Caco-2 (cell line): ENCODE measurements around the gene DNAH2. TPM values are rescaled to one million over a fixed set of nuclear protein-coding genes. Genes with fewer than 3 reads are reported as not detected.
A peak's percentile ranks its signal among the peaks of the same experiment; 100 is the strongest.

Experiments
- BruUV-seq: library from RNA; stranded (reverse); fragments of 400-500 nt; replicated peaks from 2 replicates; lab custom pipeline; 2021; lab: Mats Ljungman, UMichigan
- CTCF ChIA-PET: fragments of 300-600 bp; sonication (Branson Sonifier 250); formaldehyde crosslinking; loops from one replicate; lab custom pipeline; 2022; ENCODE audit warnings: antibody characterized with exemption; lab: Charles Lee
- POLR2A ChIA-PET: fragments of 300-600 bp; sonication (Branson Sonifier 250); formaldehyde crosslinking; loops from one replicate; lab custom pipeline; 2022; ENCODE audit warnings: antibody characterized with exemption; lab: Charles Lee
- DNase-seq, 2 experiments: peaks; one replicate each; pipeline versions ENCODE4 v3.0.0 to v3.0.0-alpha.2; 2020 to 2022
- H3K27me3 ChIP-seq: replicated peaks from 2 replicates; pipeline ENCODE4 v1.6.0; 2011; ENCODE audit warnings: low read length; ENCODE audit not compliant: control insufficient read depth, insufficient read depth
- H3K36me3 ChIP-seq: 2 replicates; pipeline ENCODE4 v1.5.1; 2011; ENCODE audit warnings: low read length; ENCODE audit not compliant: control insufficient read depth, insufficient read depth
- H3K4me1 ChIP-seq: fragments of 250-450 bp; sonication (Bioruptor Pico); 2 replicates; pipeline ENCODE4 v1.5.1; 2020; ENCODE audit warnings: mild to moderate bottlenecking
- H3K4me3 ChIP-seq: 2 replicates; pipeline ENCODE4 v1.5.1; 2011; ENCODE audit warnings: low read depth, mild to moderate bottlenecking, control low read depth, low read length
- H3K9me3 ChIP-seq: fragments of 250-450 bp; sonication (Bioruptor Pico); 2 replicates; pipeline ENCODE4 v1.5.1; 2020; ENCODE audit warnings: mild to moderate bottlenecking, moderate library complexity
- H3K27ac Mint-ChIP-seq: one replicate; pipeline ENCODE4 v1.8.0; 2022; ENCODE audit warnings: mixed read lengths; ENCODE audit not compliant: unreplicated experiment
- H3K27me3 Mint-ChIP-seq: one replicate; pipeline ENCODE4 v1.8.0; 2022; ENCODE audit warnings: mixed read lengths; ENCODE audit not compliant: insufficient read depth, unreplicated experiment
- H3K36me3 Mint-ChIP-seq: one replicate; pipeline ENCODE4 v1.8.0; 2022; ENCODE audit warnings: mild to moderate bottlenecking, mixed read lengths; ENCODE audit not compliant: insufficient read depth, unreplicated experiment
- H3K4me1 Mint-ChIP-seq: one replicate; pipeline ENCODE4 v1.8.0; 2022; ENCODE audit warnings: low read depth, mixed read lengths; ENCODE audit not compliant: unreplicated experiment
- H3K4me3 Mint-ChIP-seq: one replicate; pipeline ENCODE4 v1.8.0; 2022; ENCODE audit warnings: mild to moderate bottlenecking, moderate library complexity, mixed read lengths; ENCODE audit not compliant: unreplicated experiment
- H3K9me3 Mint-ChIP-seq: one replicate; pipeline ENCODE4 v1.8.0; 2022; ENCODE audit warnings: mixed read lengths; ENCODE audit not compliant: unreplicated experiment
- CTCF ChIP-seq, 2 experiments: fragments of 200-600 bp in 1 of 2; IDR thresholded peaks; 1 replicate in 1 of 2; 2 replicates in 1 of 2; pipeline versions ENCODE4 v1.5.1 to v1.8.0; 2011 to 2022; ENCODE audit warnings: antibody characterized with exemption in 1 of 2, control low read depth in 1 of 2, inconsistent platforms in 1 of 2, low read depth in 1 of 2, low read length in 1 of 2, mild to moderate bottlenecking in 1 of 2, moderate library complexity in 1 of 2; ENCODE audit not compliant: insufficient read depth in 1 of 2, severe bottlenecking in 1 of 2, unreplicated experiment in 1 of 2
- intact Hi-C: fragments of 100-400 bp; cut with micrococcal nuclease; formaldehyde crosslinking; loops from one replicate; pipeline ENCODE4 v1.10.0; 2022; ENCODE audit not compliant: unreplicated experiment
- total RNA-seq: library from RNA; stranded (reverse); gene quantifications from 2 replicates; pipeline ENCODE4 v1.2.3, GENCODE V29; 2022

Gene DNAH2
- total RNA-seq, 1 experiment from 2014 or later, result 1.9 TPM

- Histone ChIP-seq H3K36me3 (no peaks in the 10 kb centered on the region), H3K4me1 (peaks cover 30% of the 10 kb centered on the region), H3K27me3 (no peaks in the 10 kb centered on the region), H3K9me3 (no peaks in the 10 kb centered on the region), H3K4me3 (no peak overlapping the region; the same call in 1 of the 2 replicates)
- DNase-seq, result peak; percentile 70 to 77
- H3K27me3 Mint-ChIP-seq, result no peaks in the 10 kb centered on the region
- intact Hi-C loops, result loop anchor here (5.0 kb wide), 1 partner anchor 222 kb away; no protein-coding TSS in a partner anchor
- no peaks in the 10 kb centered on the region for H3K9me3 Mint-ChIP-seq
- TF ChIP-seq CTCF (IDR thresholded peaks at IDR 0.05; ENCODE audit: insufficient read depth in 1 of 2, low read depth in 1 of 2, low read length in 1 of 2, severe bottlenecking in 1 of 2, unreplicated experiment in 1 of 2), result no peak
- peaks cover 61% of the 10 kb centered on the region for H3K36me3 Mint-ChIP-seq
- POLR2A ChIA-PET, result interaction anchor here (0.6 kb wide), 1 partner anchor 92 kb away, joined by 3 read pairs; the partner anchor contains the start of gene TRAPPC1
- H3K4me1 Mint-ChIP-seq, result peaks cover 24% of the 10 kb centered on the region
- H3K27ac Mint-ChIP-seq, result peak overlapping the region; percentile 98
- no TSS peak for BruUV-seq
- peak overlapping the region; percentile 98 for H3K4me3 Mint-ChIP-seq
- CTCF ChIA-PET, result interaction anchor here (1.6 kb wide), 1 partner anchor 18 kb away, joined by 5 read pairs; the partner anchor contains the start of gene NAA38
These were observed 121.8 kb downstream of the DNAH2 start for GRCh38 chr17:7839190-7839875.

GRCh38 chr17:7839876-7840261 is 122.3 kb downstream of the DNAH2 start:
- Histone ChIP-seq H3K36me3 (no peaks in the 10 kb centered on the region), H3K27me3 (no peaks in the 10 kb centered on the region), H3K4me3 (no peak overlapping the region), H3K4me1 (peaks cover 30% of the 10 kb centered on the region), H3K9me3 (no peaks in the 10 kb centered on the region)
- Mint-ChIP-seq H3K4me3 (peak overlapping the region; percentile 82), H3K27me3 (no peaks in the 10 kb centered on the region), H3K9me3 (no peaks in the 10 kb centered on the region), H3K27ac (peak overlapping the region; percentile 98), H3K36me3 (peaks cover 65% of the 10 kb centered on the region), H3K4me1 (peaks cover 24% of the 10 kb centered on the region)
- intact Hi-C loops, result loop anchor here (5.0 kb wide), 1 partner anchor 223 kb away; no protein-coding TSS in a partner anchor
- CTCF ChIA-PET, result interaction anchor here (1.6 kb wide), 1 partner anchor 17 kb away, joined by 5 read pairs; the partner anchor contains the start of gene NAA38
- no peak for TF ChIP-seq CTCF (IDR thresholded peaks at IDR 0.05; ENCODE audit: insufficient read depth in 1 of 2, low read depth in 1 of 2, low read length in 1 of 2, severe bottlenecking in 1 of 2, unreplicated experiment in 1 of 2)
- POLR2A ChIA-PET, result interaction anchor here (0.6 kb wide), 1 partner anchor 92 kb away, joined by 3 read pairs; the partner anchor contains the start of gene TRAPPC1
- no TSS peak for BruUV-seq
- DNase-seq, result no peak

- peaks cover 65% of the 10 kb centered on the region for H3K36me3 Mint-ChIP-seq
- H3K4me3 Mint-ChIP-seq, result peak overlapping the region; percentile 82
- Histone ChIP-seq H3K36me3 (no peaks in the 10 kb centered on the region), H3K27me3 (no peaks in the 10 kb centered on the region), H3K9me3 (no peaks in the 10 kb centered on the region), H3K4me3 (no peak overlapping the region), H3K4me1 (peaks cover 30% of the 10 kb centered on the region)
- POLR2A ChIA-PET, result no interaction called here
- TF ChIP-seq CTCF (IDR thresholded peaks at IDR 0.05; ENCODE audit: insufficient read depth in 1 of 2, low read depth in 1 of 2, low read length in 1 of 2, severe bottlenecking in 1 of 2, unreplicated experiment in 1 of 2), result no peak
- intact Hi-C loops, result no loop called here
- DNase-seq, result no peak
- H3K4me1 Mint-ChIP-seq, result peaks cover 24% of the 10 kb centered on the region
- CTCF ChIA-PET, result no interaction called here
- H3K9me3 Mint-ChIP-seq, result no peaks in the 10 kb centered on the region
- no TSS peak for BruUV-seq
- peak overlapping the region; percentile 98 for H3K27ac Mint-ChIP-seq
- H3K27me3 Mint-ChIP-seq, result no peaks in the 10 kb centered on the region
These were observed 122.9 kb downstream of the DNAH2 start for GRCh38 chr17:7840441-7840840.
